ENCODE measurements around the gene KIAA1217.

KIAA1217 gene

DNA sequence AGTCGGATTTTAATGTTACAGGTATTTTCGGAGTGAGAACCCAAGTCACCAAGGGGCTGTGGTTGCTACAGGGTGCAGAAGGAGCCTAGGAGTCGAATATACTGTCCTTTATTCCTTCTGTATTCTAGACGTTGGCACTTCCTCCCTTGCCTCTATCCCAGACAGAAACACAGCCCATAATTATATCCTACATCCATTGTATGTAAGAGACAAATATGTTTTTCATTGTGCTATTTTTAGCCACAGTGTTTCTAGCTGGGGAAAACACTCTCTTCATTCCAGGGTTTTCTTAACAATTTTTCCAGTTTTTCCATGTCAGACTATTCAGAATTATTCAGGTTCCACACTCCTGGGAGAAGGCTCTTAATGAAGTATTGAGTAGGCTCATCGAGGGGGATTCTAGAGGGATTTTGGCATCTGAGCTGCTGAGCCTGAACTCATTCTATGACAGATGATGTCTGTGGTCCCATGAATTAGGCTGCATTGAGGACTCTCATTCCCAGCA, 32.6 kb downstream of the KIAA1217 start:
- DNase-seq (ENCODE audit: low read depth in 2 of 2) = no peak

DNA sequence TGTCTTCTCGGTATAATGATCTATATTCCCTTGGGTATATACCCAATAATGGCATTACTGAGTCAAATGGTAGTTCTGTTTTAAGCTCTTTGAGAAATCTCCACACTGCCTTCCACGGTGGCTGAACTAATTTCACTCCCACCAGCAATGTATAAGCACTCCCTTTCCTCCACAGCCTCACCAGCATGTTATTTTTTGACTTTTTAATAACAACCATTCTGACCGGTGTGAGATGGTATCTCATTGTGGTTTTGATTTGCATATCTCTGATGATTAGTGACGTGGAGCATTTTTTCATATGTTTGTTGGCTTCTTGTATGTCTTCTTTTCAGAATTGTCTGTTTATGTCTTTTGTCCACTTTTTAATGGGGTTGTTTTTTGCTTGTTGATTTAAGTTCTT, 33.6 kb downstream of the KIAA1217 start:
- DNase-seq (ENCODE audit: low read depth in 2 of 2) = no peak

DNA sequence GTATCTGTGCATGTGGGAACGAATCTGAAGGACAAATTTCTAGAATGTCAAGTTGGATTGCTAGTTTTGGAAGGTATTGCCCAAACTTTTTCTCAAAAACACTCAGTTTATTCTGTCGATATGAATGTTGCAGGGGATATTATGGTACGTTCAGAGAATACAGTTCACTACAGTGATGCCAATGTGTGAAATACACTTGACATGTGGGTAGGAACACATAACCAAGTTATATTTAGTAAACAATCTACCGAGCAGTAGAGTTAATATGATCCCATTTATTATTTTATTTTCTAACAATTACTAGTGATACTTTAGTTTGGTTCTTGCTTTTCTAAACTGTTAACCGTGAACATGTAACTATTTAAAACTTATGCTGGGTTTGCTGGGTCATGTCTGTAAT, 37.4 kb downstream of the KIAA1217 start:
- DNase-seq (ENCODE audit: low read depth in 2 of 2) = no peak

DNA sequence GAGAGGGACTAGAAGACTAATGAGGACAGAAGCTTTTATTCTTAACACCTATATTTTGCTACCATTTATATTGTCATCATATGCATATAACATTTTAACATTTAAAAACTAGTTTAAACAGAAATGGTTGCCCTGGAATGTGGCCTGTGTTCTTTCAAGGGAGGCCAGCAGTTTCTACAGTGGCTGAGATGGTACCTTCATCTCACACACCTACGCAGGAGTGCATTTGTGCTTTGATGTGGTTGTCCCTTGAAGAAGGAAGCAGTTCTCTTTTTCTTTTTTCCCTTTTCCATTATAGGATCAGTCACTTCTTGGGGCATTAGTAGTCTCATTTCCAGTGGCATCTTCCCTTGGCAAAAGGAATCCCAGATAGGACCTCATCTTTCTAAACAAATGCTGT, 38.9 kb downstream of the KIAA1217 start:
- DNase-seq (ENCODE audit: low read depth in 2 of 2) = no peak

- no peak for DNase-seq (ENCODE audit: low read depth in 2 of 2)
Measured at GRCh38 chr10:24249829-24250415, 41.0 kb downstream of the KIAA1217 start.

DNA sequence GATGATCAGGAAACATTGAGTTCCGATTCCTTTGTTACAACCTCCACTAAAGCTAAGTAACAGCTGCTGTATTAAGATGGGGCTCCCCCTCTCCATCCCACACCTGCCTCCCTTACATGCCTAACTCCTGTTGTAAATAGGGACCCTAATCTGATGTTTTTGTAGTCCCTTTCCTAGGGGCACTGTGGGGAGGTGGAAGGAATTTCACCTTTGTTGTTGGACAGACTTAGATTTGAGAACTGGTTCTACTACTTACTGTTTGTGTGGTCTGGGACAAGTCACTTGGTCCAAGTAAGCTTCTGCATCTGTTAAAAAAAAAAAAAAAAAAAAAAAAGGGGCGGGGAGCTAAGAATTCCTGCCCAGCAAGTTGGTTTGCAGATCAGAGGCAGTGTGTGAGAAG, 42.6 kb downstream of the KIAA1217 start:
- no peak for DNase-seq (ENCODE audit: low read depth in 2 of 2)

GRCh38 chr10:24254180-24254579, 45.2 kb downstream of the KIAA1217 start:
- no peak for DNase-seq (ENCODE audit: low read depth in 2 of 2)

DNA sequence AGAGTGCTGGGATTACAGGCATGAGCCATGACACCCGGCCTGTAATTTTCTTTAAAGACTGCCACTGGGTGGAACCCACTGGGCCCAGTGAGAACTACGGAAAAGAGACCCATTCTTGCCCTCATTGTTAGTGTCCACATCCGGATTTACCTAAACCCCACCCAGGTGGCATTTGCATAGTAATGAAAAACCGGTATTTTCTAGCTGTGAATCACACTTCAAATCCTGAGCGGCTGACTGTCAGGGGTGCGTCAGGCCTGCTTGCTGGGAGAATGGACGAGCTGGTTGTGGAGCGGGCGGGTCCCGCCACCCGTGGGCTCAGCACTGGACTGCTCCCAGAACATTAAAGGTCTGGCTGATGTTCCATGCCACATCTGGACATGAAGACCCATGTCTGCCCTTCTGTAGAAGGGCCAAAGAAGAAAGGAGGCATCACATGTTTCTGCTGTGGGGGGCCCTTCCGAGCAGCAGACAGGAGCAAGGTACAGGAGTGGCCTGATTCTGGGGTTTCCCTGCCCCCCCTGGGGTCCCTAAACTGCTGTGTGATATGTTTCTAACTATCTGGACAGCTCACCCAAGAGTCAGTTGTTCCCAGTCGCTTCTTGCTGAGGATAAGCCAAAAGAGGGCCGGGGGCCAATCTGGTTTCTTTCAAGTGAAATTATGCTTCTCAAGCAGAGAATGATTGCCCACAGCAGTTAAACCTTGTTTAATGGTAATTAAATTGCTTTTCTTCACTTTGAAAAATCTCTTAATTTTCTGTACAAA, 46.4 kb downstream of the KIAA1217 start:
- DNase-seq (ENCODE audit: low read depth in 2 of 2) = no peak

- no peak for DNase-seq (ENCODE audit: low read depth in 2 of 2)
Measured at GRCh38 chr10:24255881-24256311, 47.0 kb downstream of the KIAA1217 start.

- no peak for DNase-seq (ENCODE audit: low read depth in 2 of 2)
Measured at GRCh38 chr10:24256619-24257107, 47.7 kb downstream of the KIAA1217 start.

GRCh38 chr10:24257588-24257987, 48.6 kb downstream of the KIAA1217 start:
- DNase-seq (ENCODE audit: low read depth in 2 of 2) = no peak

GRCh38 chr10:24259365-24260130, 50.6 kb downstream of the KIAA1217 start:
- DNase-seq (ENCODE audit: low read depth in 2 of 2) = no peak

DNA sequence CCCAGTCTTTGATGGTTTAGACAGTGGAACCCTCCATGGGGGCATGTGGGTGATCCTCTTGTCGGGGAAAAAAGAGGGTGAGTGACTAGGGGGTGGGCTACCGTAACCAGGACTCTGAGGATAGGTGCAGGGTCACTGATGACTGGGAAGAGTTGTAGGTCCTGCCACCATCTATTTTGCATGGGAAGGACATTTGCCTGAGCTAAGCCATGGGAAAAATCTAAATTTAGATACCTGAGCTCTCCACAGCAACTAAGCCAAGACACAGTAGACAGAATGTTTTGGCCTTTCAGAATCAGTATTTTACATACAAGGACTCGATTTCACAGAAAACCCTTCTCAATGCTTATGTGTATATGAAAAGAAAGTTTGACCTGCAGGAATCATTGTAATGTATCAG, 52.7 kb downstream of the KIAA1217 start:
- no peak for DNase-seq (ENCODE audit: low read depth in 2 of 2)

GRCh38 chr10:24262929-24263590, 54.1 kb downstream of the KIAA1217 start:
- no peak for DNase-seq (ENCODE audit: low read depth in 2 of 2)

GRCh38 chr10:24269476-24269875, 60.5 kb downstream of the KIAA1217 start:
- no peak for DNase-seq (ENCODE audit: low read depth in 2 of 2)

DNA sequence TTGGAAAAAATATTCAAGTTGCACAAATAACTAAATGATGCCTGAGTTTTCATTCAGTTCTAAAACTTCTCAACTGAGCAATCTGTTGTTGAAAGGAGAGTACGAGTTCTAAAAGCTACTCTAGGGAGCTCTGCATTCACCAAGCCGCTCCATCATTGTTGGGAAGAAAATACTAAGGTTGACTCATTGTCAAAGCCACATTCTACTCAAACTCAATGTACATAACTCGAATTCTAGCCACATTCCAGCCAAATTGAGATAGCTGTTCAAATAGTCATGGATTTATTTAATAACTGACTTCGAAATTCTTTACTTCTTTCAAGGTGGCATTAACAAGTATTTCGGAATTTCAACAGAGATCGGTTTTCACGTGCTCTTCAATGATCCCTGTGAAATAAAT, 63.4 kb downstream of the KIAA1217 start:
- no peak for DNase-seq (ENCODE audit: low read depth in 2 of 2)

GRCh38 chr10:24277277-24277676, 68.3 kb downstream of the KIAA1217 start:
- DNase-seq (ENCODE audit: low read depth in 2 of 2) = no peak

DNA sequence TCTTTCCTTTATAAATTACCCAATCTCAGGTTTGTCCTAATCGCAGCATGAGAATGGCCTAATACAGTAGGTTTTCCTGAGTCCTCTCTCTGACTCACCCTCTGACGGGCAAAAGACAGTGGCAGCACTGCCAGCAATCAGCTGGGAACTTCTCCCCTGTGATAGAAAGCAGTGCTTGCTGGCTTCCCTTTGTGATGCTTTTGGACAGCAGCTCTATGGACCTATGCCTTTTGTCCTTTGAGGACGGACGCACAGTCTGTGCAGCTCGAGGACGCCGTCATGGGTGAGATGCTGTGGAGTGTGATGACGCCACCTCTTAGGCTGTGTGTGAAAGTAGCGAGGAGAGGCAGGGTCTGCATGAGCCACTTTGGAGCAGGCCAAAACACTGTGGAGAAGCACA, 68.8 kb downstream of the KIAA1217 start:
- no peak for DNase-seq (ENCODE audit: low read depth in 2 of 2)

- no peak for DNase-seq (ENCODE audit: low read depth in 2 of 2)
Measured at GRCh38 chr10:24278176-24278889, 69.4 kb downstream of the KIAA1217 start.

GRCh38 chr10:24279166-24279565, 70.2 kb downstream of the KIAA1217 start:
- DNase-seq (ENCODE audit: low read depth in 2 of 2) = no peak

DNA sequence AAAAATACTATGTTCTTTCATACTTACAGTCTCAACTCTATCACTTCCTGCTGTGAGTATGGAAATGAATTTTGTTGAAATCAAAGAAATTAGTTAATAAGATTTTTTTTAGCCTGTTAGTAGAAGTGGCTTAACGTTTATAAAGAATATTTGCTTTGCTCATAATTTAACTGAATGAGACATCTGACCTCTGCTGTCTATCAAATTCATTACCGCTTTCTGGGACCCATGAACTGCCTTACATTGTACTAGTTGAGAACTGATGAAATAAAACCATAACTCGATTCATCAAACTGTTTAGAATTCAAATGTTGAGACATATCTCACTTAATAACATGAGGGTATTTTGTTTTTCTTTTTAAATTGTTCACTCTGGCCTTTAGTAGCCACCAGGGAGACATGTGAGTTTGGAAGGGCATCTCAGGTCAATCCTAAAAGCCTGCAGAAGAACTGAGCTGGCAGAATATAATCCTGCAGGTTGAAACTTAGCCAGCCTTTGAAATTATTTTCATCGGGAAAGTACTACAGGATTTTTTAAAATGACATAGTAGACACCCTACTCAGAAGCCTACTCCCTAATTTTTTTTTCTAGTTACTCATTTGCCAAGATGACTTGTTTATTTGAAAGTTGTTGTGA, 78.7 kb downstream of the KIAA1217 start:
- DNase-seq (ENCODE audit: low read depth in 2 of 2) = no peak
